SK-N-SH (cell line): ENCODE results near the gene ASIC1. TPM values are rescaled to one million over a fixed set of nuclear protein-coding genes. Genes with fewer than 3 reads are reported as not detected.

Experiments used
- CTCF ChIA-PET: fragments of 300-600, 350-600 bp; formaldehyde crosslinking; extraction: SDS; loops from one replicate; lab custom pipeline; 2021; lab: Yijun Ruan, JAX
- POLR2A ChIA-PET: fragments of 350-600 bp; sonication (Branson Sonifier 250); formaldehyde crosslinking; extraction: SDS; loops from one replicate; lab custom pipeline; 2020; ENCODE audit warnings: antibody characterized with exemption, inconsistent platforms; lab: Yijun Ruan, JAX
- DNase-seq: peaks from one replicate; pipeline ENCODE4 v3.0.0; 2012
- H2AFZ ChIP-seq: fragments of 200-600 bp; sonication (generic); 2 replicates; pipeline ENCODE4 v1.8.1; 2016; ENCODE audit warnings: antibody characterized with exemption, mild to moderate bottlenecking, low read depth
- H3F3A ChIP-seq: fragments of 200-600 bp; sonication (generic); replicated peaks from 2 replicates; pipeline ENCODE3; 2016; ENCODE audit warnings: antibody characterized with exemption, mild to moderate bottlenecking; ENCODE audit not compliant: insufficient read depth
- H3K27ac ChIP-seq, 2 experiments: fragments of 200-500 bp in 1 of 2; fragments of 200-600 bp in 1 of 2; sonication (Bioruptor generic) in 1 of 2; sonication (generic), shearing (Covaris generic) in 1 of 2; 2 replicates each; pipeline versions ENCODE4 v1.5.1 to v1.6.1; 2014 to 2016; ENCODE audit warnings: low read depth in 2 of 2, inconsistent platforms in 1 of 2, low read length in 1 of 2, mild to moderate bottlenecking in 1 of 2, mixed read lengths in 1 of 2
- H3K27me3 ChIP-seq: fragments of 200-600 bp; sonication (generic), shearing (Covaris generic); 2 replicates; pipeline ENCODE4 v1.6.1; 2016; ENCODE audit warnings: mixed run types; ENCODE audit not compliant: insufficient read depth
- H3K36me3 ChIP-seq, 2 experiments: fragments of 200-500 bp in 1 of 2; fragments of 200-600 bp in 1 of 2; sonication (Bioruptor generic) in 1 of 2; sonication (generic) in 1 of 2; replicated peaks in 1 of 2; 2 replicates each; pipeline versions ENCODE3 to v1.5.1; 2014 to 2016; ENCODE audit warnings: low read length in 1 of 2, mild to moderate bottlenecking in 1 of 2; ENCODE audit not compliant: insufficient read depth in 2 of 2, control insufficient read depth in 1 of 2
- H3K4me1 ChIP-seq, 2 experiments: fragments of 200-500 bp in 1 of 2; fragments of 200-600 bp in 1 of 2; sonication (Bioruptor generic) in 1 of 2; sonication (generic), shearing (Covaris generic) in 1 of 2; 2 replicates each; pipeline versions ENCODE4 v1.5.1 to v1.6.1; 2014 to 2016; ENCODE audit warnings: low read depth in 1 of 2, low read length in 1 of 2, mixed run types in 1 of 2; ENCODE audit not compliant: insufficient read depth in 2 of 2, control insufficient read depth in 1 of 2
- H3K4me2 ChIP-seq: fragments of 200-600 bp; sonication (generic), shearing (Covaris generic); 2 replicates; pipeline ENCODE4 v1.6.1; 2017; ENCODE audit warnings: mixed run types
- H3K4me3 ChIP-seq, 2 experiments: fragments of 200-500 bp in 1 of 2; fragments of 200-600 bp in 1 of 2; sonication (Bioruptor generic) in 1 of 2; sonication (generic), shearing (Covaris generic) in 1 of 2; 2 replicates each; pipeline versions ENCODE4 v1.5.1 to v1.8.1; 2014 to 2016; ENCODE audit warnings: low read depth in 2 of 2, inconsistent platforms in 1 of 2, low read length in 1 of 2, mild to moderate bottlenecking in 1 of 2, mixed read lengths in 1 of 2, moderate library complexity in 1 of 2
- H3K79me2 ChIP-seq: fragments of 200-600 bp; sonication (generic); 2 replicates; pipeline ENCODE4 v1.8.1; 2017; ENCODE audit warnings: mild to moderate bottlenecking; ENCODE audit not compliant: insufficient read depth
- H3K9ac ChIP-seq: fragments of 200-600 bp; sonication (generic); 2 replicates; pipeline ENCODE4 v1.6.1; 2017; ENCODE audit warnings: mixed run types
- H3K9me2 ChIP-seq: fragments of 200-600 bp; sonication (generic); 2 replicates; pipeline ENCODE4 v1.6.1; 2017; ENCODE audit warnings: mixed run types
- H3K9me3 ChIP-seq: fragments of 200-600 bp; sonication (generic); 2 replicates; pipeline ENCODE4 v1.6.1; 2017; ENCODE audit warnings: mixed run types, mild to moderate bottlenecking, moderate library complexity
- H4K20me1 ChIP-seq: fragments of 200-600 bp; sonication (generic); 2 replicates; pipeline ENCODE4 v1.6.1; 2017; ENCODE audit warnings: mild to moderate bottlenecking, mixed run types; ENCODE audit not compliant: insufficient read depth
- CHD2 ChIP-seq: fragments of 150-350 bp; IDR thresholded peaks from 2 replicates; pipeline ENCODE4 v1.6.1; 2018; ENCODE audit warnings: low read length; ENCODE audit not compliant: partially characterized antibody
- CTCF ChIP-seq: fragments of 200-600 bp; sonication (generic); IDR thresholded peaks from 2 replicates; pipeline ENCODE4 v1.6.1; 2017; ENCODE audit warnings: antibody characterized with exemption, mild to moderate bottlenecking, moderate library complexity
- EP300 ChIP-seq, 2 experiments: IDR thresholded peaks; 2 replicates each; pipeline versions ENCODE4 v1.4.0 to v1.6.1; 2012; ENCODE audit warnings: borderline replicate concordance in 1 of 2, low read depth in 1 of 2, low read length in 1 of 2
- EZH2phosphoT487 ChIP-seq: fragments of 200-600 bp; sonication (generic); IDR thresholded peaks from 2 replicates; pipeline ENCODE4 v1.6.1; 2017; ENCODE audit warnings: low read depth, mixed run types, mild to moderate bottlenecking, antibody characterized with exemption, moderate library complexity, borderline replicate concordance
- FOSL2 ChIP-seq: IDR thresholded peaks from 2 replicates; pipeline ENCODE4 v1.4.0; 2012; ENCODE audit warnings: low read depth, mild to moderate bottlenecking, moderate library complexity, borderline replicate concordance
- GATA2 ChIP-seq: sonication (generic); formaldehyde crosslinking; IDR thresholded peaks from 2 replicates; pipeline ENCODE4 v1.5.0; 2020; ENCODE audit warnings: mild to moderate bottlenecking, missing genetic modification reagents
- JUND ChIP-seq: IDR thresholded peaks from 2 replicates; pipeline ENCODE4 v1.4.0; 2012
- MAX ChIP-seq: IDR thresholded peaks from 2 replicates; pipeline ENCODE4 v1.4.0; 2012; ENCODE audit warnings: low read depth
- NFIC ChIP-seq: IDR thresholded peaks from 2 replicates; pipeline ENCODE4 v1.4.0; 2012; ENCODE audit warnings: borderline replicate concordance
- NRF1 ChIP-seq: IDR thresholded peaks from 2 replicates; pipeline ENCODE4 v1.6.1; 2012; ENCODE audit warnings: low read depth, mild to moderate bottlenecking, low read length
- POLR2AphosphoS5 ChIP-seq: IDR thresholded peaks from 2 replicates; pipeline ENCODE4 v1.6.1; 2012; ENCODE audit warnings: low read depth, low read length
- REST ChIP-seq: IDR thresholded peaks from 2 replicates; pipeline ENCODE4 v1.6.1; 2012; ENCODE audit warnings: mild to moderate bottlenecking, low read depth, low read length, moderate library complexity
- RXRA ChIP-seq: IDR thresholded peaks from 2 replicates; pipeline ENCODE4 v1.4.0; 2012; ENCODE audit warnings: low read depth, mild to moderate bottlenecking, borderline replicate concordance
- SMC3 ChIP-seq: IDR thresholded peaks from 2 replicates; pipeline ENCODE4 v1.6.1; 2012; ENCODE audit warnings: low read depth, low read length, improper control_type of control experiment
- TAF1 ChIP-seq: IDR thresholded peaks from 2 replicates; pipeline ENCODE4 v1.6.1; 2012; ENCODE audit warnings: low read depth, mild to moderate bottlenecking, low read length, moderate library complexity, borderline replicate concordance
- TEAD4 ChIP-seq: IDR thresholded peaks from 2 replicates; pipeline ENCODE4 v1.4.0; 2012; ENCODE audit warnings: mild to moderate bottlenecking, borderline replicate concordance; ENCODE audit not compliant: insufficient read depth
- ZBTB33 ChIP-seq: IDR thresholded peaks from 2 replicates; pipeline ENCODE4 v1.4.0; 2012; ENCODE audit warnings: low read depth, borderline replicate concordance
- WGBS: methylation state at CpG from one replicate; pipeline ENCODE4 v1.1.6; 2017; ENCODE audit warnings: low lambda C conversion rate; 5-methylcytosine and 5-hydroxymethylcytosine counted together
- polyA plus RNA-seq, 3 experiments: library from polyadenylated mRNA; depleted of rRNA; stranded (reverse); fragments of >200 nt; gene quantifications; 2 replicates each; pipeline ENCODE4 v1.2.3, GENCODE V29; 2012

ASIC1 gene
- polyA plus RNA-seq, 1 of the 3 experiments (the other 2 are of a cell fraction) = 28.4 TPM

- Histone ChIP-seq H4K20me1 (no peaks in the 10 kb centered on the region), H3K9me3 (no peaks in the 10 kb centered on the region), H3K79me2 (no peaks in the 10 kb centered on the region), H2AFZ (no peak overlapping the region), H3K4me1 (peaks cover 0 to 8% of the 10 kb centered on the region in 2 experiments; a peak in 1 of 4 replicates), H3K4me2 (no peak overlapping the region), H3K4me3 (no peak overlapping the region), H3F3A (peaks cover 39% of the 10 kb centered on the region), H3K36me3 (peaks cover 63 to 64% of the 10 kb centered on the region in 2 experiments), H3K27ac (no peak overlapping the region), H3K9me2 (no peaks in the 10 kb centered on the region), H3K27me3 (no peaks in the 10 kb centered on the region), H3K9ac (no peak overlapping the region)
- 85% methylated on average over 6 of the region's 6 CpGs for WGBS
- POLR2A ChIA-PET = interaction anchor here (1.2 kb wide), 1 partner anchor 13 kb away, joined by 5 read pairs; the partner anchor contains the start of gene SMARCD1
- CTCF ChIA-PET = interaction anchor here (1.0 to 12.3 kb wide), 6 partner anchors 9 to 152 kb away, joined by 3 to 96 read pairs (median 5); partner anchors contain the start of genes COX14 and SMARCD1
- no peak for TF ChIP-seq TAF1
- no peak for TF ChIP-seq GATA2
- TF ChIP-seq ZBTB33 = no peak
- no peak for TF ChIP-seq MAX
- TF ChIP-seq EZH2phosphoT487 = no peak
- no peak for TF ChIP-seq RXRA
- DNase-seq = no peak
Measured at GRCh38 chr12:50097952-50098351, 40.6 kb downstream of the ASIC1 start.

GRCh38 chr12:50099302-50100008 lies 42.1 kb downstream of the ASIC1 start:
- Histone ChIP-seq H4K20me1 (no peaks in the 10 kb centered on the region), H3K4me2 (no peak overlapping the region), H3K4me1 (peaks cover 0 to 23% of the 10 kb centered on the region in 2 experiments; a peak in 1 of 4 replicates), H3K79me2 (no peaks in the 10 kb centered on the region), H3K9me2 (no peaks in the 10 kb centered on the region), H2AFZ (no peak overlapping the region), H3K4me3 (no peak overlapping the region), H3K27ac (no peak overlapping the region), H3F3A (peaks cover 39% of the 10 kb centered on the region), H3K9ac (no peak overlapping the region), H3K36me3 (peaks cover 51 to 56% of the 10 kb centered on the region in 2 experiments), H3K9me3 (no peaks in the 10 kb centered on the region), H3K27me3 (no peaks in the 10 kb centered on the region)
- no peak for DNase-seq
- WGBS = 71% methylated on average over 5 of the region's 5 CpGs
- ChIA-PET CTCF (interaction anchor here (0.5 to 12.3 kb wide), 5 partner anchors 12 to 215 kb away, joined by 3 to 96 read pairs (median 5); partner anchors contain the start of genes COX14 and SMARCD1), POLR2A (interaction anchor here (1.1 to 1.5 kb wide), 3 partner anchors 9 to 15 kb away, joined by 4 to 5 read pairs (median 5); partner anchors contain the start of genes COX14 and SMARCD1)
- TF ChIP-seq CHD2 = no peak
- TF ChIP-seq NRF1 = no peak
- no peak for TF ChIP-seq RXRA
- no peak for TF ChIP-seq CTCF
- no peak for TF ChIP-seq SMC3
- no peak for TF ChIP-seq JUND
- no peak for TF ChIP-seq FOSL2
- TF ChIP-seq POLR2AphosphoS5 = no peak
- TF ChIP-seq EP300 (IDR thresholded peaks at IDR 0.05; ENCODE audit: borderline replicate concordance in 1 of 2, low read depth in 1 of 2, low read length in 1 of 2) = no peak
- TF ChIP-seq NFIC = no peak
- no peak for TF ChIP-seq EZH2phosphoT487
- no peak for TF ChIP-seq TEAD4
- TF ChIP-seq REST = no peak
